ENCODE measurements around the gene YEATS2.

DNA sequence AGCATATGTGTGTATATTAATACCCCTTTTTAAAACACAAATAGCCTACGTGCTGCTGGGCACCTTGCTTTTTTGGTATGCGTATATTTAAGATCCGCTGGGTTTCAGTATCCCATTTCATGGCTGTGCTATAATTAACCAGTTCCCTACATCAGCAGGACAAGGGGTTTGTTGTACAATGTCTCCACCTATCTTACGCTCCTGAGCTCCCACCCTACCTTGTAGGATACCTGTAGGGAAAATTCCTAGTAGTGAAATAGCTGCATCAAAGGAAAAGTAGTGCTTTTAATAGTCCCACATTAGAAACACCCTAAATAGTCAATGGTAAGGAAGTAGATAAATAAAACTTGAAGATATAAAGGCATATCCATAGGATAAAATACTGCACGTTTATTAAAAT lies 126.4 kb downstream of the YEATS2 start:
- TF ChIP-seq, protein P1, sequence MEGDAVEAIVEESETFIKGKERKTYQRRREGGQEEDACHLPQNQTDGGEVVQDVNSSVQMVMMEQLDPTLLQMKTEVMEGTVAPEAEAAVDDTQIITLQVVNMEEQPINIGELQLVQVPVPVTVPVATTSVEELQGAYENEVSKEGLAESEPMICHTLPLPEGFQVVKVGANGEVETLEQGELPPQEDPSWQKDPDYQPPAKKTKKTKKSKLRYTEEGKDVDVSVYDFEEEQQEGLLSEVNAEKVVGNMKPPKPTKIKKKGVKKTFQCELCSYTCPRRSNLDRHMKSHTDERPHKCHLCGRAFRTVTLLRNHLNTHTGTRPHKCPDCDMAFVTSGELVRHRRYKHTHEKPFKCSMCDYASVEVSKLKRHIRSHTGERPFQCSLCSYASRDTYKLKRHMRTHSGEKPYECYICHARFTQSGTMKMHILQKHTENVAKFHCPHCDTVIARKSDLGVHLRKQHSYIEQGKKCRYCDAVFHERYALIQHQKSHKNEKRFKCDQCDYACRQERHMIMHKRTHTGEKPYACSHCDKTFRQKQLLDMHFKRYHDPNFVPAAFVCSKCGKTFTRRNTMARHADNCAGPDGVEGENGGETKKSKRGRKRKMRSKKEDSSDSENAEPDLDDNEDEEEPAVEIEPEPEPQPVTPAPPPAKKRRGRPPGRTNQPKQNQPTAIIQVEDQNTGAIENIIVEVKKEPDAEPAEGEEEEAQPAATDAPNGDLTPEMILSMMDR (IDR thresholded peaks at IDR 0.05), result no peak
- TF ChIP-seq, protein P2, sequence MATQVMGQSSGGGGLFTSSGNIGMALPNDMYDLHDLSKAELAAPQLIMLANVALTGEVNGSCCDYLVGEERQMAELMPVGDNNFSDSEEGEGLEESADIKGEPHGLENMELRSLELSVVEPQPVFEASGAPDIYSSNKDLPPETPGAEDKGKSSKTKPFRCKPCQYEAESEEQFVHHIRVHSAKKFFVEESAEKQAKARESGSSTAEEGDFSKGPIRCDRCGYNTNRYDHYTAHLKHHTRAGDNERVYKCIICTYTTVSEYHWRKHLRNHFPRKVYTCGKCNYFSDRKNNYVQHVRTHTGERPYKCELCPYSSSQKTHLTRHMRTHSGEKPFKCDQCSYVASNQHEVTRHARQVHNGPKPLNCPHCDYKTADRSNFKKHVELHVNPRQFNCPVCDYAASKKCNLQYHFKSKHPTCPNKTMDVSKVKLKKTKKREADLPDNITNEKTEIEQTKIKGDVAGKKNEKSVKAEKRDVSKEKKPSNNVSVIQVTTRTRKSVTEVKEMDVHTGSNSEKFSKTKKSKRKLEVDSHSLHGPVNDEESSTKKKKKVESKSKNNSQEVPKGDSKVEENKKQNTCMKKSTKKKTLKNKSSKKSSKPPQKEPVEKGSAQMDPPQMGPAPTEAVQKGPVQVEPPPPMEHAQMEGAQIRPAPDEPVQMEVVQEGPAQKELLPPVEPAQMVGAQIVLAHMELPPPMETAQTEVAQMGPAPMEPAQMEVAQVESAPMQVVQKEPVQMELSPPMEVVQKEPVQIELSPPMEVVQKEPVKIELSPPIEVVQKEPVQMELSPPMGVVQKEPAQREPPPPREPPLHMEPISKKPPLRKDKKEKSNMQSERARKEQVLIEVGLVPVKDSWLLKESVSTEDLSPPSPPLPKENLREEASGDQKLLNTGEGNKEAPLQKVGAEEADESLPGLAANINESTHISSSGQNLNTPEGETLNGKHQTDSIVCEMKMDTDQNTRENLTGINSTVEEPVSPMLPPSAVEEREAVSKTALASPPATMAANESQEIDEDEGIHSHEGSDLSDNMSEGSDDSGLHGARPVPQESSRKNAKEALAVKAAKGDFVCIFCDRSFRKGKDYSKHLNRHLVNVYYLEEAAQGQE (IDR thresholded peaks at IDR 0.05; ENCODE audit: insufficient read depth in 1 of 2, low read depth in 2 of 2, low read length in 1 of 2), result no peak
- no peak for TF ChIP-seq TCF7L2 (IDR thresholded peaks at IDR 0.05; ENCODE audit: low read depth, low read length)

Data from Panc1 (cell line).